IPS-18a (cell line): Measurements from ENCODE around the gene CXCR1.
A peak's percentile ranks its signal among the peaks of the same experiment; 100 is the strongest.

ENCODE experiments used
- H3K27ac ChIP-seq: one replicate; pipeline ENCODE4 v1.5.1; 2013; ENCODE audit warnings: low read length
- H3K27me3 ChIP-seq: one replicate; pipeline ENCODE4 v1.6.1; 2013; ENCODE audit warnings: mild to moderate bottlenecking, low read length; ENCODE audit not compliant: control insufficient read depth, insufficient read depth
- H3K36me3 ChIP-seq: one replicate; pipeline ENCODE4 v1.6.1; 2013; ENCODE audit warnings: low read depth, low read length; ENCODE audit not compliant: control insufficient read depth
- H3K4me1 ChIP-seq: one replicate; pipeline ENCODE4 v1.6.1; 2013; ENCODE audit warnings: low read depth, low read length; ENCODE audit not compliant: control insufficient read depth
- H3K4me3 ChIP-seq: one replicate; pipeline ENCODE4 v1.5.1; 2013; ENCODE audit warnings: low read length
- H3K9ac ChIP-seq: one replicate; pipeline ENCODE4 v1.6.1; 2013; ENCODE audit warnings: mild to moderate bottlenecking, low read length, moderate library complexity
- H3K9me3 ChIP-seq: one replicate; pipeline ENCODE4 v1.6.1; 2013; ENCODE audit warnings: low read depth, low read length; ENCODE audit not compliant: control insufficient read depth

Gene CXCR1

DNA sequence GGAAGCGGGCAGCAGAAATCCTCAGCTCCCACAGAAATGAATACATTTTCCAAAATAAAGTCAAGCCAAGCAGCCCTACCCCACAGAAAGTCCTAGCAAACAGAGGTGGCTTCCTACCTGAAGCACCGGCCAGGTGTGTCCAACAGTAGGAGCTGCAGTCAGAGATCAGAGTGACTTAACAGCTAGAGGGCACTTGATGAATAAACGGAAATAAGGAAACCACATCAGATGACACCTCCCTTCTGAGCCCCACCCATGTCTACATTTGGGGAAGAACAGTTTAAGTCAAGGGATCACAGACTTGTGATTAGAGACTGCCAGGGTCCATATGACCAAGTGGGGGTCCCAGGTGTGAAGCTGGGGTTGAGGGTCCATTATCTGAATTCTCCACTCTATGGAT, at the start of gene CXCR1:
Gene CXCR1 (minus strand): TSS at position 172 of the 400 bp plus-strand sequence. CDS start 1,751 bp downstream, outside the sequence.
- Histone ChIP-seq H3K4me1 (no peaks in the 10 kb centered on the region), H3K27ac (no peak within 1 kb of the TSS), H3K27me3 (no peaks in the 10 kb centered on the region), H3K36me3 (no peaks in the 10 kb centered on the region), H3K9ac (no peak within 1 kb of the TSS), H3K4me3 (no peak within 1 kb of the TSS), H3K9me3 (no peaks in the 10 kb centered on the region)

DNA sequence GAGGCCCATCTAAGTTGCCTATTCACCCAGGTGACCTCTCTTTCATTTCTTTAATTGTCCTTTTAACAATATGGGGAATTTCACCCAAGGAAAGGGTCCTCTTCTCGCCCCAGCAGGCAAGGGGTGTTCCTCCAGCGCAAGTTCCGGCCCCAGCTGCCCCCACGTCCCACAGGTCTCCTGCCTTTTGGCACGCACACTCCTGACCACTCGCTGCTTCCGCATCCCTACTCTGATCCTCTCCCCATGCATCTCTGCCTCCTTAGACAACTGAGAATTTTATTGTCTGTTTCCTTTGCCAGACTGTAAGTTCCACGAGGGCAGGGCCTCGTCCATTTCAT, 49.5 kb upstream of the CXCR1 start:
- H3K27me3 ChIP-seq, result no peaks in the 10 kb centered on the region
- H3K4me1 ChIP-seq, result peaks cover 13% of the 10 kb centered on the region
- peak overlapping the region; percentile 21 for H3K9ac ChIP-seq
- peaks cover 4% of the 10 kb centered on the region for H3K36me3 ChIP-seq
- H3K27ac ChIP-seq, result no peak overlapping the region
- H3K9me3 ChIP-seq, result no peaks in the 10 kb centered on the region
- peak overlapping the region; percentile 67 for H3K4me3 ChIP-seq

DNA sequence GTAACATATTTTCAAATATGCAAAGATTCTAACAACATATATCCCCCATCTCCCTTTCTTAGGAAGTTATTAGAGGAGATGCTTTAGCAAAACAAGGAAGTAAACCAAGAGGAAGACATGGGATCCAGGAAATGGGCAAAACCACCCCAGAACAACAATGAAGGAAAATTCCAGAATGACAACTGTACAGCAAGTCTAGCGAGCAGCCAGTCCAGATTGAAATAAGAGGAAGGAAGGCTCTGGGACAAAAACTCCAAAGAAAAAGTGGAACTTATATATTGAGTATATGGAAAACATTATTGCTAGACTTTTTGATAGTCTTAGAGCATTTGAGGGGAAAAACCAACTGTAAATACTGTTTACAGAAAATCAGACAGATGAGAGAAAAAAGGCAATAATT, 47.4 kb upstream of the CXCR1 start:
- Histone ChIP-seq H3K4me1 (peaks cover 9% of the 10 kb centered on the region), H3K9me3 (no peaks in the 10 kb centered on the region), H3K9ac (no peak overlapping the region), H3K36me3 (no peaks in the 10 kb centered on the region), H3K4me3 (no peak overlapping the region), H3K27me3 (no peaks in the 10 kb centered on the region), H3K27ac (no peak overlapping the region)

DNA sequence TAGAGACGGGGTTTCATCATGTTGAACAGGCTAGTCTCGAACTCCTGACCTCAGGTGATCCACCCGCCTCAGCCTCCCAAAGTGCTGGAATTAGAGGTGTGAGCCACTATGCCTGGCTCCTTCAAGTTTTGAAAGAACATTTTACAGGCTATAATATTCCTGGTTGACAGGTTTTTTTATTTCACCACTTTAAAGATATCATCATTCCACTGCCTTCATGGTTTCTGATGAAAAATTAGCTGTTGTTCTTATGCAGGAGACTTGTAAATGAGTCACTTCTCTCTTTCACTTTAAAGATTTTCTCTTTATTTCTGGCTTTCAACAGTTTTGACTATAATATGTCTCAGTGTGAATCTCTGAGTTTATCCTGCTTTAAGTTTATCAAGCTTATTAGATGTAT, 42.3 kb upstream of the CXCR1 start:
- H3K4me3 ChIP-seq, result no peak overlapping the region
- no peak overlapping the region for H3K9ac ChIP-seq

DNA sequence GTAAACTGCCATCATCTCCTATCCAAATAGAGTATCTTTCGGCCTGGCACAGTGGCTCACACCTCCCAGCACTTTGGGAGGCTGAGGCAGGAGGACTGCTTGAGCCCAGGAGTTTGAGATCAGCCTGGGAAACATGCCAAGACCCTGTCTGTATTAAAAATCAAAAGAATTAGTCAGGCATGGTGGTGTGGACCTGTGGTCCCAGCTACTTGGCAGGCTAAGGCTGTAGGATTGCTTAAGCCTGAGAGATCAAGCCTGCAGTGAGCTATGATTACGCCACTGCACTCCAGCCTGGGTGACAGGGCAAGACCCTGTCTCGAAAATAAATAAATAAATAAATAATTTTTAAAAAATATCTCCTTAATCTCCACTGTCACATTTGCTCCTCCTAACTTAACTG, 35.5 kb upstream of the CXCR1 start:
- Histone ChIP-seq H3K4me1 (no peaks in the 10 kb centered on the region), H3K9ac (no peak overlapping the region), H3K27me3 (no peaks in the 10 kb centered on the region), H3K36me3 (no peaks in the 10 kb centered on the region), H3K4me3 (no peak overlapping the region), H3K27ac (no peak overlapping the region), H3K9me3 (no peaks in the 10 kb centered on the region)

More for the DNA sequence above, 42.3 kb upstream of the CXCR1 start:
- no peaks in the 10 kb centered on the region for H3K4me1 ChIP-seq
- H3K27ac ChIP-seq, result no peak overlapping the region
- no peaks in the 10 kb centered on the region for H3K27me3 ChIP-seq
- H3K36me3 ChIP-seq, result no peaks in the 10 kb centered on the region
- H3K9me3 ChIP-seq, result no peaks in the 10 kb centered on the region

DNA sequence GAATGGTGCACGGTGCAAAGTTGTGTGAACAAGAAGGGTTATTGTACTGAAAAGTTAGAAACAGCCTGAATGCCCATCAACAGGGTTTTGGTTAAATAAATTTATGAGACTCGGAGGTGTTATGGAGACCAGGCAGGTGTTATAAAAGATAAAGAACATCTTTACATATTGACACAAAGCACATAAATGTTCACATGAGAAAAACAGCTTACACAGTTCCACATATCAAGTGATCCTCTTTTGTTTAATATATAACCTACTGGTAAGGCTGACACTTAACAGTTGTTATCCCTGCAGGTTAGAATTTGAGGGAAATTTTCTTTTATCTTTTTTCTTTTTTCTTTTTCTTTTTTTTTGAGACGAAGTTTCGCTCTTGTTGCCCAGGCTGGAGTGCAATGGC, 30.2 kb upstream of the CXCR1 start:
- no peaks in the 10 kb centered on the region for H3K27me3 ChIP-seq
- no peaks in the 10 kb centered on the region for H3K9me3 ChIP-seq
- no peaks in the 10 kb centered on the region for H3K36me3 ChIP-seq
- H3K4me1 ChIP-seq, result no peaks in the 10 kb centered on the region
- H3K4me3 ChIP-seq, result no peak overlapping the region
- H3K9ac ChIP-seq, result no peak overlapping the region
- H3K27ac ChIP-seq, result no peak overlapping the region

DNA sequence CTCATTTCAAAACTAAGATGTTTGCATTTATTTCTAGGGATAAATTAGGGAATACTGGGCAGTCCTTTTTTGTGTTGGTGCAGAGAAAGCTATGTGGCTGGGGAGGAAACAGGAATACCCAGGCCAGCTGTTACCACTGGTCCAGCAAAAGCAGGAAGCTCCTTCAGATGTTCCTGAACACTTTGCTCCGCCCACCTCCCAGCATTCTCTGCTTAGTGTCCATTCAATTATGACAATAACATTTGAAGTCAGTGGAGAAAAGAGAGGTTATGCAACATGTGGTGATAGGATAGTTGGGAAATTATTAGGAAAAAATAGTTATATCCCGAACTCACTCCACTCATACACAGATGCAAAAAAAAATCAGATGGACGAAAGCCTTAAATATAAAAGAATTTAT, 28.1 kb upstream of the CXCR1 start:
- H3K27me3 ChIP-seq, result no peaks in the 10 kb centered on the region
- no peak overlapping the region for H3K9ac ChIP-seq
- H3K4me3 ChIP-seq, result no peak overlapping the region
- no peaks in the 10 kb centered on the region for H3K4me1 ChIP-seq
- no peaks in the 10 kb centered on the region for H3K36me3 ChIP-seq
- no peak overlapping the region for H3K27ac ChIP-seq
- H3K9me3 ChIP-seq, result no peaks in the 10 kb centered on the region

DNA sequence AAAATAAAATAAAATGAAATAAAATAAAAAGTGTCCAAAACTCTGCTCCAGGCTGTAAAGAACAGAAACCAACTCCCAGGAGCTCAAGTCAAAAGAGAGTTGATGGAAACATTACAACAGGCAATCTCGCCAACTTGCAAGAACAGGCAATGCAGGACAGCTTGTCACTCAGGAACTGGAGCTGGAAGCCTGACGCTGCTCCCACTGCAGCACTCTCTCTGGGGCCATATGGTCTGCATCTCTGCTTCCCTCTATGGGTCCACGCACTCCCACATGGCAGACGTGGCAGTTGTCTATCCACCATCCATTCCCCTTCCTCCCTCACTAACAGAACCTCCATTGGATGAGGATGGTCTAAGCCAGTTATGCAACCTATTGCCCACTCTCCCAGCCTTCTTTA, 26.9 kb upstream of the CXCR1 start:
- H3K9ac ChIP-seq, result no peak overlapping the region
- H3K4me1 ChIP-seq, result no peaks in the 10 kb centered on the region
- H3K9me3 ChIP-seq, result no peaks in the 10 kb centered on the region
- no peak overlapping the region for H3K4me3 ChIP-seq
- no peak overlapping the region for H3K27ac ChIP-seq
- no peaks in the 10 kb centered on the region for H3K36me3 ChIP-seq
- H3K27me3 ChIP-seq, result no peaks in the 10 kb centered on the region

DNA sequence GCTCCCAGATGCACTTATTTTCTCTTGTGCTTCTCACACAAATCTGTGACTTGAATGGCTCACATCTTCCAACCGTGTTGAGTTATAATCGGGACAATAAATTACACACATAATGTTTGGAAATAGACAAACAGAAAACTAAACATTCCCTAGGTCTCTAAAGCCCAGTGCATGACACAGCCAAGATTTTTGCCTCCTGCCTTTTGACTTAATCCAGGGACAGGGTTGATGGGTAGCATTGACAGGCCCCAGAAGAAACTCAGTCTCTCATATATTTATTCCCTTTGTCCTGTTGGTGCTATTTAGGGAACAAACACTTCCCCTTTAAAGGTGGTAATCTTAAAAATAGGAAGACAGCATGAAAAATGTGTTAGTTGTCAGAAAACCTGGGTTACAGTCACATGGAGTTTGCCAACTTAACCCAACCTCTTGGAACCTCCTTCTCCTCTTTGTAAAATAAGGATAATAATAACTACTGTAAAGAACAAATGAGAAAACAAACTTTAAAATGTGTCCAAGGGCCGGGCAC, 26.2 kb upstream of the CXCR1 start:
- Histone ChIP-seq H3K27me3 (no peaks in the 10 kb centered on the region), H3K36me3 (no peaks in the 10 kb centered on the region), H3K27ac (no peak overlapping the region), H3K4me3 (no peak overlapping the region), H3K4me1 (no peaks in the 10 kb centered on the region), H3K9me3 (no peaks in the 10 kb centered on the region), H3K9ac (no peak overlapping the region)

DNA sequence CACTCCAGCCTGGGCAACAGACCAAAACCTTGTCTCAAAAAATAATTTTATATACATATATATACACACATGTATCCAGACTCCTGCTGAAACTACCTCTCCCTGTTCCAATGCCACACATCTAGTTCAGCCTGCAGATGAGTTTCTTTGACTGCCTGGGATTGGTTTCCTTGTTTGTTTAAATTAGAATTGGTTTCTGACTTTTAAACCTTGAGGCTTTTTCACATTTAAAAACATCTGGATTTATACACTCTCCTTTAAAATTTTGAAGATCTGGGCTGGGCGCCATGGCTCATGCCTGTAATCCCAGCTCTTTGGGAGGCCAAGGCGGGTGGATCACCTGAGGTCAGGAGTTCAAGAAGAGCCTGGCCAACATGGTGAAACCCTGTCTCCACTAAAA, 21.8 kb upstream of the CXCR1 start:
- Histone ChIP-seq H3K27me3 (no peaks in the 10 kb centered on the region), H3K9me3 (no peaks in the 10 kb centered on the region), H3K4me1 (no peaks in the 10 kb centered on the region), H3K27ac (no peak overlapping the region), H3K36me3 (no peaks in the 10 kb centered on the region), H3K9ac (no peak overlapping the region), H3K4me3 (no peak overlapping the region)

DNA sequence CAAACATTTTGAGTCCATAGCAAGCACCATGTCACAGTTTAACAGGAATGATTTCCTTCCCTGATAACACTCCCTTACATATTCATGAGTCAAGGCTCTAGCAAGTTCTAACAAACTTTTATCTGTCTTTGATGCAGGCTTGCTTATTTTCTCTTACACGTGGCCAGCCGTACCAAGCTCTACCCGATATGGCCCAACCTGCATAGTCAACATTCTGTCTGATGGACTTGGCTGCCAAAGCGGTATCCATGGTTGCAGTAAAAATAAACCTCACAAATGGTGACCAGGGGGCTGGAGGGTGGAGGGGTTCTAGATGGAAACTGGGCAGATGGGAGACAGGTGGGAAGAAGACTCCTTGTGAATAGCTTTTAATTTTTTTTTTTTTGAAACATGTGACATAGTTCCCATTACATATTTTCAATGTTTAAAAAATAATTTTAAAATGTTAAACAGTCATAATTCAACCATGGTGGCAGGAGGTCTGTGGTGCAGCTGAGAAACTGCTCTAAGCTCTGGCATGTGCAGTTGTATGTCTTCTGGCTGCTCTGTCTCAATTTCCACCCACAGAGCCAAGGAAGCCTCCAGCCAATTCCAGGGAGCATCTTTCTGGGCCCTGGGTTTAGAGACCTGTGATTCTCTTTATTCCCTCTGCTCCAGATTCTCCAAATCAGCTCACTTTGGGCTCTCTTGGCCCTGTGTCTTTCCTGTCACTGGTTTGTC, 20.7 kb upstream of the CXCR1 start:
- Histone ChIP-seq H3K4me3 (no peak overlapping the region), H3K27ac (no peak overlapping the region), H3K36me3 (no peaks in the 10 kb centered on the region), H3K9ac (no peak overlapping the region), H3K4me1 (no peaks in the 10 kb centered on the region), H3K27me3 (no peaks in the 10 kb centered on the region), H3K9me3 (no peaks in the 10 kb centered on the region)

DNA sequence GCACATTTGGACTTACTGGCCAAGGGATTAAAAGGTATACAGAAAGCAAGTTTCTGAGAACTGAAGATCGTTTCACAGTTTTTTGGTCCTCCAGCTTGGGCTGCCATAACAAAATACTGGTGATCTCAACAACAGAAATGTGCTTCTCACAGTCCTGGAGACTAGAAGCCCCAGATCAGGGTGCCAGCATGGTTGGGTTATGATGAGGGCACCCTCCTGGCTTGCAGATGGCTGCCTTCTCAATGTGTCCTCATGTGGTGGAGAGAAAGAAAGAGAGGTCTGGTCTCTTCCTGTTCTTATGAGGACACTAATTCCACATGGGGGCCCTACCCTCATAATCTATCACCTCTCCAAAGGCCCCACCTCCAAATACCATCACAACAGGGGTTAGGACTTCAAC, 20.1 kb upstream of the CXCR1 start:
- no peaks in the 10 kb centered on the region for H3K27me3 ChIP-seq
- no peak overlapping the region for H3K4me3 ChIP-seq
- no peak overlapping the region for H3K9ac ChIP-seq
- H3K36me3 ChIP-seq, result no peaks in the 10 kb centered on the region
- H3K4me1 ChIP-seq, result no peaks in the 10 kb centered on the region
- no peak overlapping the region for H3K27ac ChIP-seq
- no peaks in the 10 kb centered on the region for H3K9me3 ChIP-seq
